HG02885 (cell line): Measurements from ENCODE around the gene BICC1.

Experiments
- ATAC-seq: cut with Tn5 transposase; IDR thresholded peaks from one replicate; pipeline ENCODE4 v1.9.1; 2021; ENCODE audit warnings: mild to moderate bottlenecking; ENCODE audit not compliant: unreplicated experiment, poor library complexity

BICC1 gene

GRCh38 chr10:58767652-58768051, 255.0 kb downstream of the BICC1 start:
- no peak for ATAC-seq

- no peak for ATAC-seq
These were observed 259.2 kb downstream of the BICC1 start for GRCh38 chr10:58771863-58772262.

GRCh38 chr10:58772758-58773157, 260.1 kb downstream of the BICC1 start:
- no peak for ATAC-seq

GRCh38 chr10:58773341-58773740, 260.7 kb downstream of the BICC1 start:
- no peak for ATAC-seq

GRCh38 chr10:58773944-58774343, 261.3 kb downstream of the BICC1 start:
- ATAC-seq, result no peak

GRCh38 chr10:58775960-58776567, 263.4 kb downstream of the BICC1 start:
- ATAC-seq, result no peak

GRCh38 chr10:58776568-58777318, 264.1 kb downstream of the BICC1 start:
- ATAC-seq, result no peak

- ATAC-seq, result no peak
These were observed 266.3 kb downstream of the BICC1 start for GRCh38 chr10:58778966-58779365.

- no peak for ATAC-seq
These were observed 266.9 kb downstream of the BICC1 start for GRCh38 chr10:58779594-58779993.

GRCh38 chr10:58780476-58780875, 267.8 kb downstream of the BICC1 start:
- ATAC-seq, result no peak

- ATAC-seq, result peak; percentile 80
These were observed 269.3 kb downstream of the BICC1 start for GRCh38 chr10:58781873-58782488.

- ATAC-seq, result no peak
These were observed 270.5 kb downstream of the BICC1 start for GRCh38 chr10:58782876-58783851.

- no peak for ATAC-seq
These were observed 271.7 kb downstream of the BICC1 start for GRCh38 chr10:58784361-58784760.

GRCh38 chr10:58785354-58785753, 272.7 kb downstream of the BICC1 start:
- ATAC-seq, result no peak

GRCh38 chr10:58791137-58791536, 278.5 kb downstream of the BICC1 start:
- ATAC-seq, result no peak

GRCh38 chr10:58795560-58795959, 282.9 kb downstream of the BICC1 start:
- ATAC-seq, result no peak

GRCh38 chr10:58796242-58796641, 283.6 kb downstream of the BICC1 start:
- ATAC-seq, result no peak

- ATAC-seq, result no peak
These were observed 284.2 kb downstream of the BICC1 start for GRCh38 chr10:58796824-58797223.

- ATAC-seq, result no peak
These were observed 284.7 kb downstream of the BICC1 start for GRCh38 chr10:58797356-58797755.

- ATAC-seq, result no peak
These were observed 289.4 kb downstream of the BICC1 start for GRCh38 chr10:58802047-58802446.
